Activated naive CD4-positive, alpha-beta T cell treated with anti-CD3 and anti-CD28 coated beads, Interleukin-2, amount 50 U/mL, for 72 hours (primary cell): ENCODE results near the gene OR6C75. TPM values are rescaled to one million over a fixed set of nuclear protein-coding genes. Genes with fewer than 3 reads are reported as not detected.
"Not testable (repeated sequence)": the region's sequence is repeated elsewhere in the genome, so short reads cannot be mapped to it uniquely, and the experiment has no call there.

Experiments used
- ATAC-seq, 2 donors: fragments of 150-1000 bp; cut with Tn5 transposase; 2 replicates each; pipeline ENCODE4 v1.10.0; 2021; ENCODE audit warnings: mild to moderate bottlenecking in 2 of 2, moderate library complexity in 2 of 2
- DNase-seq, 2 donors: peaks; one replicate each; pipeline ENCODE4 v3.0.0; 2021 to 2022; ENCODE audit warnings: low spot score in 2 of 2
- H3K27ac Mint-ChIP-seq, 2 donors: one replicate each; pipeline ENCODE4 v1.8.0; 2022; ENCODE audit warnings: mild to moderate bottlenecking in 2 of 2, mixed read lengths in 2 of 2
- H3K36me3 Mint-ChIP-seq, 2 donors: one replicate each; pipeline ENCODE4 v1.8.0; 2022; ENCODE audit warnings: mixed read lengths in 2 of 2
- H3K9me3 Mint-ChIP-seq, 2 donors: one replicate each; pipeline ENCODE4 v1.8.0; 2022; ENCODE audit warnings: mixed read lengths in 2 of 2
- total RNA-seq, 2 donors: library from RNA; stranded (reverse); gene quantifications; one replicate each; pipeline ENCODE4 v1.2.3, GENCODE V29; 2022

OR6C75 gene
- not detected for total RNA-seq

DNA sequence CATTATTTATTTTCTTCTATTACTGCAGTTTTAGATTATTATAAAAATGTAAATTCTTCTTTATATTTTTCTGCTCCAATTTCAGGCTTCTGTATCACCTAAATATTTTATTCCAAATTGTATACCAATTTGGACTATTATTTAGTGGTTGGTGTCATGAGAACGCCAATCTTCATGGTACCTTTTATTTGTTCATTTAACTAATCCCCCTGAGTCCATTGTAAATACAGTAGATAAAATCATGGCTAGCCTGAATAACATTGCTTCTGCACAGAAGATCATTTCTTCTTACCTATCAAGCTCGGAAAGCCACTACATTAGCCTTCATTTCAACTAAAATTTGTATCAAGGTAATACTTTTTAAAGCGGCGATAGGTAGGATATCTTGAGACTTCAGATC is at the start of gene OR6C75:
OR6C75 (plus strand) TSS at position 301 of the 400 bp plus-strand sequence. CDS start 2,136 bp downstream, outside the sequence.
- Mint-ChIP-seq H3K27ac (no peak within 1 kb of the TSS), H3K9me3 (no peaks in the 10 kb centered on the region), H3K36me3 (no peaks in the 10 kb centered on the region)
- ATAC-seq (no peak), DNase-seq (no peak)

DNA sequence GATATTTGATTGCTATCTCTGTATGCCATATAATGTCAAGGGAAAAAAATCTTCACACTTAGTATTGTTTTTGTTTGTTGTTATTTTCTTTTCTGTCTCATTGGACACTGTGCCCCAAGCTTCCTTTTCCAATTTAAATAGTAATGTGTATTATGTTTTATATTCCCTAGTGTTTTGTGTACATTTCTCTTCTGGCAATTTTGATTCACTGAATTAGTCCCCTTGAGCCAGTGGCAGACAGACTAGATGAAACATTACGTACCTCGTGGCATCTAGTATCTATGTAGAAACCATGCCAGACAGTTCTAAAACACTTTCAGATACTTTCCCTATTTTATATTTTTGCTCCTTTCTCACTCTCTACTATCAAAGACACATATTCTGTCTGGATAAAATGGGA is 48.7 kb upstream of the OR6C75 start, which contains the start of gene OR6C1:
OR6C1 (plus strand) TSS at position 301 of the 400 bp plus-strand sequence. CDS start 6,257 bp downstream, outside the sequence.
- peaks cover 0 to under 1% of the 10 kb centered on the region in 2 donors for H3K9me3 Mint-ChIP-seq
- ATAC-seq (no peak), DNase-seq (no peak)
- peaks cover 0 to under 1% of the 10 kb centered on the region in 2 donors for H3K36me3 Mint-ChIP-seq
- no peak within 1 kb of the TSS for H3K27ac Mint-ChIP-seq

DNA sequence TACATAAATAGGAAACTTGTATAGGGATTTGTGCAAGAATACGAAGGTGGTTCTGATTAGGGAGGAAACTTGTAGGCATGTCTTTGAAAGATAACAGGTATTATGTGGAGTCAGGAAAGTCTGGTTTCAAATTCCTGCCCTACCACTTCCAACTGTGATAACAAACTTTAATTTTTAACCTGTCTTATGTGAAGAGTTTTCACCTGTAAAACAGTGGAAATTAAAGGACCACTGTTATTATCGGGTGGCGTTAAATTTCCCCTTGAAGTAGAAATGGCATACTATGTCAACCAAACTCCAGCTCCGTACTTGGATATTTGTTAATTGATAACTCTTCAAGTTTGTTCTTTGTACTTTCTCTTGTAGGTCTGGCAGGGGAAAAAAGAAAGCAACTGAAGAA is 42.6 kb upstream of the OR6C75 start:
- Mint-ChIP-seq H3K27ac (no peak overlapping the region), H3K36me3 (peaks cover 0 to 4% of the 10 kb centered on the region in 2 donors), H3K9me3 (peaks cover 0 to 5% of the 10 kb centered on the region in 2 donors)
- ATAC-seq (no peak), DNase-seq (no peak)

DNA sequence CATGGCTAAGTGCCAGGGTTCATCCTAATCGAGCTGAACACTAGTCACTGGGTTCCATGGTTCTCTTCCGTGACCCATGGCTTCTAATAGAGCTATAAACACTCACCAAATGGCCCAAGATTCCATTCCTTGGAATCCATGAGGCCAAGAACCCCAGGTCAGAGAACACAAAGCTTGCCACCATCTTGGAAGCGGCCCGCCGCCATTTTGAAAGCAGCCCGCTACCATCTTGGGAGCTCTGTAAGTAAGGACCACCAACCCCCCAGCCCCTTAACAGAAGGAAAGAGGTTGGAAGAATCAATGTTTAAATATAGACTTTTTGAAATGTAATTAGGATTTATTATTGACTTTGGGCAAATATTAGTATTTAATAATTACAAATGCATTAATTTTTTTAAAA is 37.0 kb upstream of the OR6C75 start:
- DNase-seq, result not testable (repeated sequence)

DNA sequence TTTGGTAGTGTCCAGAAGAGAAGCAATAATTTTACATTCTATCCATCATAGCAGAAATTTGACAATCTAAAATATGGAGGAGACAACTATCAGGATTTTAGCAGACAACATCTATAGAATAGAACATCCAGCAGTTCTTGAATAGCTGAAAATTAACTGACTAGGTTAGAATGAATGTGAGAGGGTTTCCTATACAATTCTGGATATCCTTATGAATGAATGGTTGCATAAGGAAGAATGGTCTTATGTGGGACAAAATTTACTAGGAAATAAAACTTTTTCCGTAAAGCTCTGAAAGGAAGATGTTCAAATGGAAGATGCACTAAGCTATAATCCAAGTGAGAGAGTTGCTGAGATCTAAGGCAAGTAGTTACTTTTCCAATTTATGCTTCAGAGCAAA is 32.3 kb upstream of the OR6C75 start, which contains the start of gene OR6C3:
OR6C3 (plus strand) TSS at position 301 of the 400 bp plus-strand sequence. CDS start 955 bp downstream, outside the sequence.
- Mint-ChIP-seq H3K36me3 (no peaks in the 10 kb centered on the region), H3K9me3 (peaks cover 0 to 3% of the 10 kb centered on the region in 2 donors), H3K27ac (no peak within 1 kb of the TSS)
- no peak for ATAC-seq
- no peak for DNase-seq

More for the DNA sequence above, 37.0 kb upstream of the OR6C75 start:
- not testable (repeated sequence) for H3K9me3 Mint-ChIP-seq, ATAC-seq, H3K27ac Mint-ChIP-seq, H3K36me3 Mint-ChIP-seq

DNA sequence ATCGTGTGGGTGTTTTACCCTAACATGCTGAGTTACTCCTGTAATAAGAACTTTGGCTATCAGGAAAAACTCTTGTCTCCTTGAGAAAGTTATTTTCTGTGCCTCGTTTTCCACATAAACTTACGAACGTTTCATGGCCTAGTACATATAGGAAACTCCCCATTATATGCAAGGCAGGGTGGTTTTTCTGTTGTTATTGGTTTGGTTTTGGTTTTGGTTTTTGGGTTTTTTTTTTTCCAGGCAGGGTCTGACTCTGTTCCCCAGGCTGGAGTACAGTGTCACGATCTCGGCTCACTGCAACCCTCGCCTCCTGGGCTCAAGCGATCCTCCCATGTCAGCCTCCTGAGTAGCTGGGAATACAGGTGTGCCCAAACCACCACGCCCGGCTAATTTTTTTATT is 26.8 kb upstream of the OR6C75 start:
- H3K9me3 Mint-ChIP-seq, result no peaks in the 10 kb centered on the region
- ATAC-seq (no peak), DNase-seq (no peak)
- no peaks in the 10 kb centered on the region for H3K36me3 Mint-ChIP-seq
- H3K27ac Mint-ChIP-seq, result no peak overlapping the region

DNA sequence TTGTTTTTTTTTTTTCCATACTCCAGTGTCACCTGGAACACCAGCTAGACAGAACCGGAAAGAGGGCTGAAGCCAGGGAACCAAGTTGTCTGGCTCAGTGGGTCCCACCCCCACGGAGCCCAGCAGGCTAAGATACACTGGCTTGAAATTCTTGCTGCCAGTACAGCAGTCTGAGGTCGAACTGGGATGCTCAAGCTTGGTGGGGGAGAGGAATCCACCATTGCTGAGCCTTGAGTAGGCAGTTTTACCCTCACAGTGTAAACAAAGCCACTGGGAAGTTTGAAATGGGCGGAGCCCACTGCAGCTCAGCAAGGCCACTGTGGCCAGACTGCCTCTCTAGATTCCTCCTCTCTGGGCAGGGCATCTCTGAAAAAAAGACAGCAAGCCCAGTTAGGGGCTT is 7.4 kb upstream of the OR6C75 start:
- not testable (repeated sequence) for H3K27ac Mint-ChIP-seq, H3K36me3 Mint-ChIP-seq, DNase-seq, H3K9me3 Mint-ChIP-seq, ATAC-seq

DNA sequence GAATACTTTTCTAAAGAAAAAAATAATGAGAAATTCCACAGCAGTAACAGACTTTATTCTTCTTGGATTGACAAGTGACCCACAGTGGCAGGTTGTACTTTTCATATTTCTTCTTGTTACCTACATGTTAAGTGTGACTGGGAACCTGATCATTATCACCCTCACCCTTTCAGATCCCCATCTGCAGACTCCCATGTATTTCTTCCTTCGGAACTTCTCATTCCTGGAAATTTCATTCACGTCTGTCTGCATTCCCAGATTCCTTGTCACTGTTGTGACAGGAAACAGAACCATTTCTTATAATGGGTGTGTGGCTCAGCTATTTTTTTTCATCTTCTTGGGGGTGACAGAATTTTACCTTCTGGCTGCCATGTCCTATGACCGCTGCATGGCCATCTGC is 2.3 kb downstream of the OR6C75 start:
- no peak for ATAC-seq
- H3K9me3 Mint-ChIP-seq, result no peaks in the 10 kb centered on the region
- no peak for DNase-seq
- H3K27ac Mint-ChIP-seq, result no peak overlapping the region
- no peaks in the 10 kb centered on the region for H3K36me3 Mint-ChIP-seq

DNA sequence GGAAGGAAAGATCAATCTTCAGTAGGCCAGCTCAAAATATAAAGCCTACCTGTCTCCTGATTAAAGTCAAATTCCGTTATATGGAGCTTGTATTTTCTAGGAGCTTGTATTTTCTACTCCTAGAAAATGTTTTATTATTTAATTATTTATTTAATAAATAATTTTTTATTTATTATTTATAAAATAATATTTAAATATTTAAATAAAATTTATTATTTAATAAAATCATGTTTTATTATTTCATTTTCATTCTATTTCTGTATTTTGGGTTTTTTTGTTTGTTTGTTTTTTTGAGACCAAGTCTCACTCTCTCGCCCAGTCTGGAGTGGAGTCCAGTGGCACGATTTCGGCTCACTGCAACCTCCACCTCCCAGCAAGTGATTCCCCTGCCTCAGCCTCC is 9.7 kb downstream of the OR6C75 start:
- Mint-ChIP-seq H3K27ac (no peak overlapping the region), H3K9me3 (no peaks in the 10 kb centered on the region), H3K36me3 (no peaks in the 10 kb centered on the region)
- ATAC-seq (no peak), DNase-seq (no peak)

DNA sequence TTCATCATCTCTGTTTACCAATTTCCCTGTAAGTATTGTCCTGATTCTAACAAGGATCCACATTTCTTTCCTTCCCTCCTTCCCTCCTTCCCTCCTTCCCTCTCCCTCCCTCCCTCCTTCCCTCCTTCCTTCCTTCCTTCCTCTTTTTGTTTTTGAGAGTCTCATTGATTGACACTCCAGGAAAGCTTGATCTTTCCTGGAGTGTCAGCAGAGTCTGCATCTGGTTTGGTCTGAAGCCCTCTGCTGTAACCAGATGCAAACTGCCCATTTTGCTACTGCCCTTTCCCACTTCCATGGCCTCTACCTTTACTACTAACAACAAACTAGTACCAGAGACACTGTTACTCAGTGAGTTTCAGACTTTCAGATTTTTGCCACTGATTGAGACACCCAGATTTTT is 23.1 kb downstream of the OR6C75 start:
- no peak for ATAC-seq
- Mint-ChIP-seq H3K27ac (no peak overlapping the region), H3K9me3 (no peaks in the 10 kb centered on the region), H3K36me3 (no peaks in the 10 kb centered on the region)
- DNase-seq, result no peak

DNA sequence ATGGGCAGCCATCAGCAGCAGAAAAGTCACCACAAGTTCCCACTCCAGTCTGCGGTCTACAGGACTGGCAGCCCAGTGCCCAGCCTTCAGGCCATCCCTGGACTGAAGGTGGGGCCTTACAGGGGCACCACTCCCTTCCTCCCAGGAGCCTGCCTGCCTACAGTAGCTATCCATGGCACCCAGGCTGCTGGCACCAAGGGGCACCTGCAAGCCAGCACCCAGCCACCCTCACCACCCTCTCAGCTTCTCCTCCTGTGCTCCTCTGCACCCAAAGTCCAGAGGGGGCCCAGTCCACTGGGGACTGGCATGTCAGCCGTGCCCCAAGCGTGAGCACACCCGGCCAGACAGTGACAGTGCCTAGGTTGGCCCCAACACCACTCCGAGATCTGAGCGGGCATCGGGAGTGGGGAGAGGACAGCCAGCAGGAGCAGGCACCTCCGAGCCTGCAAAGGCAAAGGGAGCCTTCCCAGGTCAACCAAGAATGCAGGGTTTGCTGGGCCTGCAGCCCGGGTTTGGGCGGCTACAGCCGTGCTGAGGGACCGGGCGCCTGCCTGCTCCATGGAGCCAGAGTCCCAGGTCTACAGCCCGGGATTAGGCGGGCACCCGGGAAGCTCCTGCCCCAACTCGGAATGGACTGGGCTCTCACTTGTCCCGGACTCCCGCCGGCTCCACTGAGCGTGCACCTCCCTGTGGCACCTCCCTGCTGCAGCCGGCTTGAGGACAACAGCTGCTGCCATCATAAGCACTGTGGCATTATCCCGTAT is 29.4 kb downstream of the OR6C75 start:
- Mint-ChIP-seq H3K9me3 (no peaks in the 10 kb centered on the region), H3K27ac (no peak overlapping the region), H3K36me3 (no peaks in the 10 kb centered on the region)
- ATAC-seq (no peak), DNase-seq (no peak)

DNA sequence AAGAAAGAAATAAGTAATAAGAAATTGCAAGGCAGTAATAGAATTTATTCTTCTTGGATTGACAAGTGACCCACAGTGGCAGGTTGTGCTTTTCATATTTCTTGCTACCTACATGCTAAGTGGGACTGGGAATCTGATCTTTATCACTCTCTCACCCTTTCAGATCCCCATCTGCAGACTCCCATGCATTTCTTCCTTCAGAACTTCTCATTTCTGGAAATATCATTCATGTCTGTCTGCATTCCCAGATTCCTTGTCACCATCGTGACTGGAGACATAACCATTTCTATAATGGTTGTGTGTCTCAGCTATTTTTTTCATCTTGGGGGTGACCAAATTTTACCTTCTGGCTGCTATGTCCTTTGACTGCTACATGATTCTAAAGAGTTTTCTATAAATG is 33.6 kb downstream of the OR6C75 start:
- Mint-ChIP-seq H3K9me3 (no peaks in the 10 kb centered on the region), H3K27ac (no peak overlapping the region), H3K36me3 (no peaks in the 10 kb centered on the region)
- ATAC-seq (no peak), DNase-seq (no peak)

DNA sequence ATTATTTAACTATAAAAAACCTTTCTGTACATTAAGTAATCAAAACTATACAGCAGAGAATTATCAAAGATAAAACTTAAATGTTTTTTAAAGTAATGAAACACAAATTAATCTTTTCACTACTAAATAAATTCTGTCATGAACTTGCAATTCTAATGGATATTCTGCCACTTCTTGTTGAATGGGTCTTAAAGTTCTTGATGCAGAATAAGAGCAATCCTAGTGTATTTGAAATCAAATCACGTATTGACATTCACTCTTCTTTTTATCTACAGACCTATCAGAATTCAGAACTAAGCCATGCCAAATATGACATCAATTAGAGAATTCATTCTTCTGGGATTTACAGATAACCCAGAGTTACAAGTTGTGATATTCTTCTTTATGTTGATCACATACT is 37.5 kb downstream of the OR6C75 start, which contains the start of gene OR6C65:
OR6C65 (plus strand) TSS at position 301 of the 400 bp plus-strand sequence; CDS start at position 301, 0 bp downstream.
- H3K36me3 Mint-ChIP-seq, result no peaks in the 10 kb centered on the region
- no peak within 1 kb of the TSS for H3K27ac Mint-ChIP-seq
- no peak for DNase-seq
- ATAC-seq, result no peak
- no peaks in the 10 kb centered on the region for H3K9me3 Mint-ChIP-seq

DNA sequence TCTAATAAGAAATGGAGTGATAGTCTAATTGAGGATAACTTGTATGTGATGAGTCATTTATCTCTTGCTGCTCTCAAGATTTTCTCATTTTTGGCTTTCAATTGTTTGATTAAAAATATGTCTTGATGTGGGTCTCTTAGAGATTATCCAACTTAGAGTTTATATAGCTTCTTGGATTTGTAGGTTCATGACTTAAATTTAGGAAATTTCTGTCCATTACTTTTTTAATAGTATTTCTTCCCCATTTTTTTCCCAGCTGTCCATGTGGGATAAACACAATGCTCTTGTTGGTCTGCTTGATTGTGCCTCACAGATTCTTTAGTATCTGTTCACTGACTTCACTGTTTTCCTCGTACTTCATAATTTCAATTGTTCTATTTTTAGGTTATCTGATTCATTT is 45.1 kb downstream of the OR6C75 start:
- no peak for ATAC-seq
- no peak for DNase-seq
- Mint-ChIP-seq H3K27ac (no peak overlapping the region), H3K36me3 (no peaks in the 10 kb centered on the region), H3K9me3 (no peaks in the 10 kb centered on the region)

DNA sequence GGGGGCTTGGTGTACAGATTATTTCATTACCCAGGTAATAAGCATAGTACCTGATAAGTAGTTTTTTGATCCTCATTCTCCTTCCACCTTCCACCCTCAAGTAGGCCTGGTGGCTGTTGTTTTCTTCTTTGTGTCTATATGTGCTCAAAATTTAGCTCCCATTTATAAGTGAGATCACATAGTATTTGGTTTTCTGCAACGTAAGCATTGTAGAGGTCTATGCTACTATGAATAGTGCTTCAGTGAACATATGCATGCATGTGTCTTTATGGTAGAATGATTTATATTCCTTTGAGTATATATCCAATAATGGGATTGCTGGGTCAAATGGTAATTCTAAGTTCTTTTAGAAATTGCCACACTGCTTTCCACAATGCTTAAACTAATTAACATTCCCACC is 46.4 kb downstream of the OR6C75 start:
- H3K9me3 Mint-ChIP-seq, ATAC-seq, H3K36me3 Mint-ChIP-seq, DNase-seq, H3K27ac Mint-ChIP-seq: not testable (repeated sequence)

DNA sequence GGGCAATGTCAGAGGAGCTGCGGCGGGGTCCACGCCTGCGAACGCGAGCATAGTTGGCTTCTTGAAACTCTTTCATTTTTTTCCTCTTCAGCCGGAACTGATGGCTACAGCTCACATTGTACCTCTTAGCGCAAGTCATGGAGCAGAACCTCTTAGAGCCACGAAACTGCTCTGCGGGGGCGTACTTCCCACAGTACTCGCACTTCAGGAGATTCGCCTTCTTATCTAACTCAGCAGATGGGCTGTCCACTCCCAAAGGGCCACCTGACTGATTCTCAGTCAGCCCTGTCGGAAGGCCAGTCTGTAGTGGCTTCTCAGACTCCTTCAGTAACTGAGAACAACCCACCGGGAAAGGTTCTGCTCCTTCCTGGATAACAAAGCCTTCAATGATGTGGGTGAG is 49.4 kb downstream of the OR6C75 start:
- H3K36me3 Mint-ChIP-seq, DNase-seq, H3K9me3 Mint-ChIP-seq, ATAC-seq, H3K27ac Mint-ChIP-seq: not testable (repeated sequence)

DNA sequence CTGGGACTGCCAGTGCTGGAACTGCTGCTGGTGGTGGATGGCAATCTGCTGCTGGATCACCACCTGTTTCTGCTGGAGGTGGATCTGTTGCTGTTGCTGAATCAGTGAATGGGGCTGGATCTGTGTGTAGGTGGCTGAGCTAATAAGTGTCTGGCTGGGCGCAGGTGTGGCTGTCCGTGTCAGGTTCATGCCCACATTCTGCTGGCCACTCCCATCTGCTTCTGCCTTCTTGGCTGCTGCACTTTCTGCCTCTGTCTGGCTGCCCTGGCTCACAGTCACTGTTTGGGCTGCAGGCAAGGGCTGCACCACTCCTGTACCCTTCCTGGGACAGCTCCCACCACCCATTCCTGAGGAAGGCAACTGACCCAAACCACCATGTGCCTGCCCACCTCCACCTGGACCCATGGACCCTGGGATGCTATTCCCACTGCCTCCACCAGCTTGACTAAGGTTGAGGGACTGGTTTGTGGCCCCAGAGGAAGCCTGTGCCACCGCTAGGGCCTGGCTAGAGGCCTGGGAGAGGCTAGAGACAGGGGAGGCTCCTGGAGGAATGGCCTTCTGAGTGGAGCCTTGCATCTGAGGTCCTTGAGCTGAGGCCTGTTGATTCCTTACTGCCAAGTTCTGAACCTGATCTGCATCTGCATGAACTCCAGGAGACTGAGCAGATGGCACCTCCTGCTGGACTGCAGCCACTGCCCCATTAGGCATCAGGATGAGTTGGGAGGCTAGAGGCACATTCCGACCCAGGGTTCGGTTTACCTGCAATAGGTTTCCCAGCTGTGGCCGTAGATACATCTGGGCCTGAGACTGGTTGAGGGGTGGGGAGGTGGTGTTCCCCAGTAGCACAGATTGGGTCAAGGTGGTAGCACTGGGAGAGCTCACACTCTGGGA is 51.0 kb downstream of the OR6C75 start:
- not testable (repeated sequence) for ATAC-seq, H3K27ac Mint-ChIP-seq, DNase-seq, H3K9me3 Mint-ChIP-seq, H3K36me3 Mint-ChIP-seq
